Muscle layer of colon (tissue), 2 donors: Measurements from ENCODE around the gene CALML3.

ENCODE experiments used
- H3K27ac ChIP-seq: one replicate; pipeline ENCODE4 v1.7.0; 2013; ENCODE audit warnings: low read depth, mild to moderate bottlenecking, low read length, moderate library complexity
- H3K27me3 ChIP-seq, 2 donors: one replicate each; pipeline ENCODE4 v1.7.0; 2013; ENCODE audit warnings: low read length in 2 of 2, mild to moderate bottlenecking in 2 of 2; ENCODE audit not compliant: insufficient read depth in 2 of 2, control insufficient read depth in 1 of 2
- H3K36me3 ChIP-seq: one replicate; pipeline ENCODE4 v1.7.0; 2013; ENCODE audit warnings: mild to moderate bottlenecking, low read length; ENCODE audit not compliant: insufficient read depth
- H3K4me1 ChIP-seq: one replicate; pipeline ENCODE4 v1.7.0; 2013; ENCODE audit warnings: mild to moderate bottlenecking, low read length; ENCODE audit not compliant: insufficient read depth
- H3K4me3 ChIP-seq, 2 donors: one replicate each; pipeline ENCODE4 v1.7.0; 2013; ENCODE audit warnings: low read length in 2 of 2, low read depth in 1 of 2, mild to moderate bottlenecking in 1 of 2, moderate library complexity in 1 of 2
- H3K9ac ChIP-seq: one replicate; pipeline ENCODE4 v1.7.0; 2013; ENCODE audit warnings: low read length
- H3K9me3 ChIP-seq: one replicate; pipeline ENCODE4 v1.7.0; 2013; ENCODE audit warnings: mild to moderate bottlenecking, low read length
- donor health status: abdominal sarcoma.
- donor health status: Adenocarcinoma of cecum.

CALML3 gene

DNA sequence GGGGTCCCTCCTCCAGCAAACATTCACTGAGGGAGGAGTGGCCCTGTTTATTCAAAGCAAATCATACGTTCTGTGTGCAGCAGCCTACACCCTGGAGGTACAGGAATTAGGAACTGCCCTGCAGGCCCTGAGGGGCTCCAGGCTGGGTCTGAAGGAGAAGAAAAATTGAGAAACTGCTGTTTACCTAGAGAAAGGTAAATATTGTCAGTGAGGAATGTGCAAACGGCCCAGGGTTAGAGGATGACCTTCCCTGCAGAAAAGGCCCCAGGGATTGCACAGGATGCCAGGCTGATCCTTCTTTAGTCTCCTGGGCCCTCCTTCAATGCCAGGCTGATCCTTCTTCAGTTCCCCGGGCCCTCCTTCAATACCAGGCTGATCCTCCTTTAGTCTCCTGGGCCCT is 31.1 kb upstream of the CALML3 start:
- Histone ChIP-seq H3K36me3 (no peaks in the 10 kb centered on the region), H3K9me3 (no peaks in the 10 kb centered on the region), H3K9ac (no peak overlapping the region), H3K4me1 (no peaks in the 10 kb centered on the region), H3K27ac (no peak overlapping the region), H3K4me3 (no peak overlapping the region), H3K27me3 (no peaks in the 10 kb centered on the region)

GRCh38 chr10:5494611-5495010 is 30.1 kb upstream of the CALML3 start:
- Histone ChIP-seq H3K9ac (no peak overlapping the region), H3K4me1 (no peaks in the 10 kb centered on the region), H3K27me3 (no peaks in the 10 kb centered on the region), H3K27ac (no peak overlapping the region), H3K36me3 (no peaks in the 10 kb centered on the region), H3K9me3 (no peaks in the 10 kb centered on the region), H3K4me3 (no peak overlapping the region)

DNA sequence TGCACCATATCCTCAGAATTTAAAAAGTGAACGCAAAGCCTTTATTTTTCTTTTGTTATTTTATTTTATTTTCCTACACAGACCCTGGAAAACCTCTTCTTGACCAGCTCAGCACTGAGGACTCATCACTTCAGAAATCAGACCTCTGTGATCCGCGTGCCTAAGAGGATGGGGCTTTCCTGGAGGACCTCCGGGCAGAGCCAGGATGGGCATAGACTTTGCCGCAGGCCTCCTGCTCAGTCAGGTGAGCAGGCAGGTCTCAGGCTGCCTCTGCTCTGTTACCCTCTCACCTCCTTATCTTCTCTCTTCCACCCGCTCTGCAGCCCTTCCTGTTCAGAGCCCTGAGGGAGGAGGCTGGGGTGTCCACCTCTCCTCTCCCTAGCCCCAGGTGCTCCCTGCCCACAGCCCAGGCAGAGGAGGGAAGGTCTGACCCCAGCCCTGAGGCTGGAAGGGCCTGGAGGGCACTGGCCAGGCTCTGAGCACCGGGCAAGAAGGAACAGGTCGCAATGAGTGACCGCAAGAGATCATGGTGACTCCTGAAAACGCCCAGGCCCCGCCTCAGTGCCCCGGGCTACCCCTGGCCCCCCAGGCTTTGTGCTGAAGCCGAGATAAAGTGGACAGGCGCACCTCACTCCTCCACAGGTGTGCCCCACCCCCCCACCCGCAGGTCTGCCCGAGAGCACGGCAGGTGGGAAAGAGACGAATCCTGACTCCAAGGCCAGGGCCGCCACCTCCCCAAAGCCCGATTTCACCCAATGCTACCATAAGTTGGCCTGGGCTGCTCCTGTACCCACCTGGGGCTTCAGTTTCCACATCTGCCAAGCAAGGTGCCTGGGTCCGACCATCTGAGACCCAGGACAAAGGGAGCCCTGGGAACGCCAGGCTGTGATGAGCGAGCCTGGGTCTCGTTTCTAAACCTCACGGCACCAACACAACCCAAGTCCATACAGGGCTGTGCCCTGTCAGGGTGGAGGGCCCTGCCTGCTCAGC is 28.2 kb upstream of the CALML3 start:
- Histone ChIP-seq H3K27me3 (no peaks in the 10 kb centered on the region), H3K9me3 (no peaks in the 10 kb centered on the region), H3K27ac (no peak overlapping the region)

GRCh38 chr10:5497289-5497688 is 27.5 kb upstream of the CALML3 start:
- Histone ChIP-seq H3K27ac (no peak overlapping the region), H3K4me1 (no peaks in the 10 kb centered on the region), H3K27me3 (no peaks in the 10 kb centered on the region), H3K9ac (no peak overlapping the region), H3K4me3 (no peak overlapping the region), H3K36me3 (no peaks in the 10 kb centered on the region), H3K9me3 (no peaks in the 10 kb centered on the region)

More for the DNA sequence above, 28.2 kb upstream of the CALML3 start:
- Histone ChIP-seq H3K36me3 (no peaks in the 10 kb centered on the region), H3K9ac (no peak overlapping the region), H3K4me1 (no peaks in the 10 kb centered on the region), H3K4me3 (no peak overlapping the region)

GRCh38 chr10:5497948-5498730 is 26.6 kb upstream of the CALML3 start:
- Histone ChIP-seq H3K9ac (no peak overlapping the region), H3K36me3 (no peaks in the 10 kb centered on the region), H3K27ac (no peak overlapping the region), H3K9me3 (no peaks in the 10 kb centered on the region), H3K4me1 (no peaks in the 10 kb centered on the region), H3K4me3 (no peak overlapping the region), H3K27me3 (no peaks in the 10 kb centered on the region)

DNA sequence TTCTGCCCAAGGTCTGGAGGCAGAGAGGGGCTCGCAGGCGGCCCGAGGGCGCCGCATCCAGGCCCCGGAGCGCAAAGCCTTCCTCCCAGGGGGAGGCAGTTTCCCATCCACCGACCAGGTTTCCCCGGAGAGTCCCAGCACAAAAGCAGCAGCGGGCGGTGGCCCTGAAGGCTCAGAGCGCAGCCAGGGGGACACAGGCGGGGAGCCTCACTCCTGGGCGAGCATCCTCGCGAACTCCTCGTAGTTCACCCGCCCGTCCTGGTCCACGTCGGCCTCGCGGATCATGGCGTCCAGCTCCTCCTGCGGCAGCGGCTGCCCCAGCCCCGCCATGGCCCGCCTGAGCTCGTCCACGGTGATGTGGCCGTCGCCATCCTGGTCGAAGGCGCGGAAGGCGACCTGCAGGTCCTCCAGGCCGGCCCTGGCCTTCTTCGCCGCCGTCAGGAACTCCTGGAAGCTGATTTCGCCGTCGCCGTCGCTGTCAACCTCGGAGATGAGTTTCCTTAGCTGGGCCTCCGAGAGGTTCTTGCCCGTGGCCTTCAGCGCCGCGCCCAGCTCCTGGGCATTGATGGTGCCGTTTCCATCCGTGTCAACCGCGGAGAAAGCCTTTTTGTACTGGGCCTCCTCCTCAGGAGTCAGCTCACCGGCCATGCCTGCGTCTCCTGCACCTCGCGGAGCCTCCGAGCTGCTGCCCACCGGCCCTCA is 25.8 kb upstream of the CALML3 start:
- Histone ChIP-seq H3K27ac (no peak overlapping the region), H3K9ac (no peak overlapping the region), H3K4me3 (no peak overlapping the region), H3K36me3 (no peaks in the 10 kb centered on the region), H3K4me1 (no peaks in the 10 kb centered on the region), H3K9me3 (no peaks in the 10 kb centered on the region), H3K27me3 (no peaks in the 10 kb centered on the region)

DNA sequence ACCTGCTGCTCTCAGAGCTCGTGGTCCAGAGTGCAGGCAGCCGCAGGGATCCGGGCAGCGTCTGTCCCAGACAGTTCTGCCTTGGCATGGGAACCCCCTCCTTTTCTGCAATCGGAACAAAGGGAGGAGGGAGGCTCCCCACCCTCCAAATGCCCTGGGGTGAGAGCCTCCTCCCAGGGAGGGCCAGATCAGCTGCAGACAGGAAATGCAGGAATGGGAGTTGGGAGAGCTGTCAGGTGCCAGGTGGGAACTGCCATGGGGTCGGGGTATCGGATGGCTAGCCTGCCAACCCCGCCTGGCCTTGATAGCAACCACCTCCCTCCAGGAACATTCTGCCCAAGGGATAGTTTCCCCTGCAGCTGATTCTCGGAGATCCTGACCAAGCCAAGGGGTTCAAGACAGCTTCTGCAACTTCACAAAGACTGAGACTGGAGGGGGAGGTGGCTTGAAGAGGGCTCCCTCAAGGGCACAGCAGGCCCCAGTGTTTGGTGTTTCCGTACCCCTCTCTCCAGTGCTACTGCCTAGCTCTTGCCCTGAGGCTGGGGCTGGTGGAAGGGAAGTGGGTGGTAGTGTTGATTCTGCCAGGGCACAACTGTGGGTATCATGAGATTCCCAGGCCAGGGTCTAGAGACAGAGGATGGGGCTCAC is 25.1 kb upstream of the CALML3 start, which contains the start of gene CALML5:
TSS of gene CALML5 (minus strand) at position 78 of the 648 bp plus-strand sequence. CDS start 132 bp downstream, outside the sequence.
- Histone ChIP-seq H3K9me3 (no peaks in the 10 kb centered on the region), H3K27me3 (no peaks in the 10 kb centered on the region), H3K9ac (no peak within 1 kb of the TSS), H3K4me3 (no peak within 1 kb of the TSS), H3K36me3 (no peaks in the 10 kb centered on the region), H3K4me1 (no peaks in the 10 kb centered on the region), H3K27ac (no peak within 1 kb of the TSS)

DNA sequence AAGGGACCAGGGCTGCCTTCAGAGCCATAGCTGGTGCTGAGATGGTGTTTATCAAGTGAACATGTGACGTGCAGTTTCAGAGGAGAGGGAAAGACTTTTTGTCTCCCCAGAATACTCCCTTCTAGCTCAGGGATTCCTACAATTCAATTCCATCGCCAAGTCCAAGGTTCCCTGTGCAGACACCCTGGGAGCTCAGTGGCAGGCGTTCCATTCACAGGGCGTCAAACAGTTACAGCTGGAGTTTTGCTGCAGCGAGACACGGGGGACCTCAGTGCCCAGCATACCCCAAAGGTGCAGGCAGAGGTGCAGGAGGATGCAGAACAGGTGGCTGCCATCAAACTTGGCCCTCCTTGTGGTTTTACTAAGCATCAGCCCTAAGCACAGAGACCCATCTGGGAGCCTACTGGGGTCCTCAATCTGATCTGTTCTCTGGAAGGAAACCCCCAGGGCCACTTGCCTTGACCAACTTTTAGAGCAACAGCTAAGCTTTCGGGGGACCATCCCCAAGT is 24.5 kb upstream of the CALML3 start:
- Histone ChIP-seq H3K36me3 (no peaks in the 10 kb centered on the region), H3K27ac (no peak overlapping the region), H3K4me1 (no peaks in the 10 kb centered on the region), H3K4me3 (no peak overlapping the region), H3K9ac (no peak overlapping the region), H3K9me3 (no peaks in the 10 kb centered on the region), H3K27me3 (no peaks in the 10 kb centered on the region)

DNA sequence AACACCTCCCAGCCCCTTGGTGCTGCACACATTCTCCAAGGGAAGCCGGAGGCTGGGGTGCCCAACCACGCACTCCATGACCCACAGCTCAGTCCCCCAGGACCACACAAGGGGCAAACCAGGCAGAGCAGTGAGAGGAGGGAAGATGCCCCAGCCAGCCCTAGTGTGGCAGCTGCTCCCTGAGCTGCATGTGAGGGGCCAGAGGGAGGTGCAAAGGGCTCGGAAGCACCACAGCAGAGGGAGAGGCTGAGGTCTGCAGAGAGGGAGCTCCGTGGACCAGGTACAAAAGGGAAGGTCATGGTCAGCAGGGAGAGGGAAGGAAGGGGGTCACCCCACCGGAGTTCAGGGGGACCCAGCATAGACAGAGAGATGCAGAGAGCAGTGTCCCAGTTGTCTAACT is 23.9 kb upstream of the CALML3 start:
- Histone ChIP-seq H3K9ac (no peak overlapping the region), H3K4me1 (no peaks in the 10 kb centered on the region), H3K27ac (no peak overlapping the region), H3K9me3 (no peaks in the 10 kb centered on the region), H3K4me3 (no peak overlapping the region), H3K27me3 (no peaks in the 10 kb centered on the region), H3K36me3 (no peaks in the 10 kb centered on the region)

GRCh38 chr10:5502061-5502521 is 22.7 kb upstream of the CALML3 start:
- H3K27ac ChIP-seq: no peak overlapping the region
- no peaks in the 10 kb centered on the region for H3K36me3 ChIP-seq

More at GRCh38 chr10:5502061-5502521, 22.7 kb upstream of the CALML3 start:
- no peak overlapping the region for H3K9ac ChIP-seq
- H3K9me3 ChIP-seq: no peaks in the 10 kb centered on the region
- H3K4me1 ChIP-seq: no peaks in the 10 kb centered on the region
- H3K27me3 ChIP-seq: no peaks in the 10 kb centered on the region
- no peak overlapping the region for H3K4me3 ChIP-seq
